Stimulated activated CD4-positive, alpha-beta T cell treated with anti-CD3 and anti-CD28 coated beads, TNF-alpha, amount 100 ng/mL, for 48 hours (primary cell): ENCODE measurements around the gene PHC2.

ENCODE experiments used
- DNase-seq, 3 donors: peaks; one replicate each; pipeline ENCODE4 v3.0.0-alpha.2; 2020; ENCODE audit warnings: low read depth in 3 of 3

The PHC2 gene

DNA sequence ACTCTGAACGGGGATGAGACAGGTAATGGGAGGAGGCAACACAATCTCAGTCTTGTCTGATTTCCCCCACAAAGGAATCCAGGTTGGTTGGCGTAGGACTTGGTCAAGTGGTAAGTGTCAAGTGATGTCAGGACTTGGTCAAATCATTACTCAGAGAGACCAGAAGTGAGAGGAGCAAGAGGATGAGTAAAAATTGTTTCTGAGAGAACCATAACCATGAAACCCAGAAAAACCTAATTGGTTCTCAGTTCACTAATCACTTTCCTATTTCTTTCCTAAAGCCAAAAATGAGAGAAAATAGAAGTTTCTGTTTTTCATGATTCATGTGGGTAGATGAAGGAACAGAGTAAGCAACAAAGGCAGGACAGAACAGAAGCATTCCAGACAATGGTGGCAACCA lies 5.0 kb downstream of the PHC2 start:
- no peak for DNase-seq

DNA sequence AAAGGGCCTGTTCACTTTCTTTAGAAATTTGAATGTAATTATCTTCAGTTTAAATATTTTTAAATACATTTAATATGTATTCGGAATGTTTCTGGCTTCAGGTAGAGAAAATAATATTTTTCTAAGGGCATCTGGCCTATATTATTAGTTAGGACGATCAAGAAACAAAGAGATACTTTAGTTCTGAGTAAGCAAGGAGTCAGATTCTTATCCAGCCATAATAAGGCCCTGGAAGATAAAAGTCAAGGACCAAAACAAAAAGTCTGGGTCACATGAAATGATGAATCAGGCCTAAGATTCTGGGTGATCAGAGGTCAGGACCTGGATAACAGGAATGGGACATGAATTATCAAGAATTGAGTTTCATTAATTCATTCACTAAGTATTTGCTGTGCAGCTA lies 6.3 kb downstream of the PHC2 start:
- no peak for DNase-seq

DNA sequence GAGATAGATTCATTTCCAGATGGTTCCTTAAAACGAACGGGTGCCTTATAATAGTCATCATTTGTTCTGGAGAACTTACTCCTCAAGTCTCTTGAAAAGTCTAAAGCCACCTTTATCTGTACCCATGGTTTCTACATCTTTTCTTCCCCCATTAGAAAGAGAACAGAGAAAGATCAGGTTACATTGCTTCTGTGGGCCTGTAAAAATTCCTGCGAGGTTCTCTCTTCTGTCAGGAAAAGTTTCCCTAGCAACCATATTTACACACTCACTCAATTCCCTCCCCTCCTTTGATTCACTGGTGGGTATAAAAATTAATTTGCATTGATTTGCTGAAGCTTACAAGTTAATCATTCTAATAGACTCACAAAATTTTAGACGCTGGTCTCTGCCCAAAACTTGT lies 6.7 kb downstream of the PHC2 start:
- DNase-seq = no peak

DNA sequence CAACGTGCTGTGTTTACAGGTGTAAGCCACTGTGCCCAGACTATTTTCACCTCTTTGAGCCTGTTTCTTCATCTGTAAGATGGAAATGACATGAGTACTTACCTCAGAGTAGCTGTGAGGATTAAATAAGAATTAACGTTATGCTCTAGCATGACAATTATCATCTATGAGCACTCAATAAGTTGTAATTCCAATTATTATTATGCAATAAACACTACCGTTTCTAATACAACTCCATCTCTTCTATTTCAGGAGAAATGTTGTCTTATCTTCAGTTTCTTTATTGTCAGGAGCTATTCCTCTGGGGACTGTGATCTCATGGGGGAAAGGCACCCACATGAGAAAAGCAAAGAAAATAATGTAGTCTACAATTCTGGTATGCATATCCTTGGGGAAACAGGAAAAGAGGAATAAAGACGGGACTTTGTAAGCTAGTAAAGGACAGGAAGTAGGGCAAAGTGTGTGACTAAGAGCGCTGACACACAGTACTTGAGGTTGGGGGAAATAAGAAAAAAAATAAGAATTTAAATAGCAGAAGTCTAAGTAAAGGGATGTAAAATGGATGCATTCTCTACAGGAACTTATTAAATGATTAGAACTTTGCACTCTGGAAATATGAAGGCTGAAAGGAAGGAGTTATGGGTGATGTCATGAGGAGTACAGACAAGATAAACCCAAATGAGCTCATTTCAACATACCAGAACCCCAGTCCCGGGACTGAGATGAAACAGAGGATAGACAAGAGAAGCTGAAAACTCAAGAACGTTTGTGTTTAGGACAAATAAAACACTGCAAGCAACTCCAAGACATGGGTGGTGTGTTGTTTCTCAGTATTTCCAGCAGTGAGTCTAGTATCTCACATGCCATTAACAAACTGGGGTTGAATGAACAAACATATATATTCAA lies 9.8 kb downstream of the PHC2 start:
- DNase-seq = no peak

DNA sequence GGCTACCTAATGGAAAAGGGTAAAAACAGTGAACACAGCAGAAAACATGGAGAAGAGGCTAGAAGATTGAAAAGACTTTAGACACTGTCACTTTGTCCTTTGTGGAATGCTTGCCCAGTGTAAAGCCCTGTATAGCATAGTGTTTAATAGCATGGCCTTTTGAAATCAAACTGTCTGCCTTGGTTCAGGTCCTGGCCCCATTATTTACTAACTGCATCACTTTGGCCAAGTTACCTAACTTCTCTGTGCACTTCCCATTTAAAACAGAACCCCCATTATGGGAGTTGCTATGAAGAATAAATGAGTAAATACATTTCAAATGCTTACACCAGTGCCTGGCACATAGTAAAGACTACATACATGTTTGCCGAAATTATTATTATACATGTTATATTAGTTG lies 12.1 kb downstream of the PHC2 start:
- DNase-seq = no peak

DNA sequence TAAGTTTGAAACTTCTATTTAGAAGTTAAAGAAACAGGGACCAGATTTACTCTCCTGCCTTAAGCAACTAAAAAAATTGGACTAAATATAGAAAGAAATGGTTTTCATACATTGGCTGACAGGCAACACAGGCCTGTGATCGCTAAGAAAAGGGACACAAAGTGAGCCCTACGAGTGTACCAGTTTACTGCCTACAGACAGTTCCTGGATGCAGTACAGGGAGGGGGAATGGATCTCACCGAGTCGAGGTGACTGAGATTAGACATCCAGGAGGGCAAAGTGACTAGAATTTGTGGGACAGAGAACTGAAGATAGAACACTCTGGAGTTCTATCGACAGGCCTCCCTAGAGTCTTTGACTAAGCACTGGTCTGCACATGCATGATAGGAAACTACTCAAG lies 16.0 kb downstream of the PHC2 start:
- no peak for DNase-seq

DNA sequence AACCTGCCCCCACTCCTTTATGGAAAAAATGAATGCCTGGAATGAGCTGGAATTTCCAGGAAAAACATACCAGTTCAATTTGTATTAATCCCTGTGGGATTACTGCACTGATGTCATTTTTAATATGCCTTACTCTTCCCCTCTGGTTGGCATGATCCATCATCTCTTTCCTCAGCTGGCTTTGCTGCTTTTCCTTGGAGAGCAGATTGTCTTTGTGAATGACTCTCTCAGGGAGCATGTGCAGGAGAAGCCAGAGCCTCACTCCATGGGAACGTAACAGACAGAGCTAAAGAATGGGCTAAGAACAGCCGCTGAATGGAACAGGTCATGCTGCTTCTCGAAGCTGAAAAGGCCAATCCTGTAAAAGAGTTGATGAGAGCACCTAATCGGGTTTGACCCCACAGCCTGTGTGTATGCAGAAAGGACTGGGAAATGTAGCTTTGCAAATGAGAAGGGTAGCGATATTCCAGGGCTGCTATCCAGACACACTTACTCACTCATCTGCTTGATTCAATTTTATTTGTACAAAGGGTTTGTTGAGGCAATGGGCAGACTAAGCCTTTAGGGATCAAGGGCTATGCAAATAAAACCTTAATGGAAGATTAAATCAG lies 20.7 kb downstream of the PHC2 start:
- no peak for DNase-seq

DNA sequence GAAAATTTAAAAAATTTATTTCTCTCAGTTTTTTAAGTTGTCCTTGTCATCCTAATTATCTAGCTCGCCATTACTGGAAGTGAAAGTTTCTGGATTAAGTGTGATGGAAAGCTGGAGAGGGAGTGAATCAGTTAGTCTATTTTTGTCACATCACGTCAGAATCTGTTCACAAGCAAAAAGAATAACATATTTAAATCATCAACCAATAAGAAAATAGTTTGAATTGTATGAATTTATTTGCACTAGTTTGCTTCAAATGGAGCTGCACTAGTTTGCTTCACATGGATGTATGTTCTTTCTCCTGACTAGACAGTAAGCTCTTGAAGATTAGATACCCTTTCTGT lies 22.8 kb downstream of the PHC2 start:
- DNase-seq = no peak

DNA sequence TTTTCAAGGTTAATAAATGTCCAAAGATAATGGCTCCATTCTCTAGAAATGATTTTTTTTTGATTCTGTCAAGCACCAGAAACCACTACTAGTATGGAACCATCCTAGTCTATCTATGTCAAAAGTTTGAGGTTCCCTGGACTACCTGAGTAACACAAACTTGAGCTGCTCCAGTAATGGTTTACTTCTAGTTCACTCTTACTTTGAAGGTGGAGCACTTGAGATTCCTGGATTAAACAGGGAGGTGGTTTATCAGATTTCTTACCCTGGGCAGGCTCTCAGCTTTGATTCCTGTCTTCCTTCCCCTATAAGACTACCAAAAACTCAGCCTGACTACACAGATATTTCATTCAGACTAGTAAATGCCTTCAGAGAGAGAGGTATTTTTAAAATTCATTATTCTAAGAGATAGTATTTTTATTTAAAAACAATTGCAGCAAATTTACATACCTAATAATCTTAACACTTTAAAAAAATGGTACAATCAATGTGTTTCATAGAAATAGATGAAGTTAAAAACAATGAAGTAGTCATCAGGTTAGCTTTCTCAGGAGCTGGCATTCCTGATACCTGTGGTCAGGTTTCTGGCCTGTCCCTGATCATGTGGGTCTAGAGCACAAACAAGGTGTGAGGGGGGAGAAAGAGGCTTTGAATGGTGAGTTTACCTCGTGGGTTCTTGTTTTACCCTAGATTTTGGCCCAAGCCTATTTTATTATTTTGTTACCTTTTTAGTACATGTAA lies 23.4 kb downstream of the PHC2 start:
- DNase-seq = no peak

DNA sequence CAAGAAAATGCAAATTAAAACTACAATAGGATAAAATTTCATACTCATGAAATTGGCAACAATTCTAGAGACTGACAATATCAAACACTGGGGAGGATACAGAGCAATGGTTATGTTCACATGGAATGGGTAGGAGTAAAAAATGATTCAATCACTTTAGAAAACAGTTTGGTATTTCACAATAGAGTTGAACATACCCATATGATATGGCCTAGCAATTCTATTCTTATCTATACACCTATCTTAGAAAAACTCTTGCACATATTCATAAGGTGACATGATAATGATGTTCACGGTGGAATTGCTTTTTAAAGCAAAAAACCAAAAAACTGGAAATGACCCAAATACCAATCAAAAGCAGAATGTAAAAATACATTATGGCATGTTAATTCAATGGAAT lies 28.7 kb downstream of the PHC2 start:
- DNase-seq = no peak

DNA sequence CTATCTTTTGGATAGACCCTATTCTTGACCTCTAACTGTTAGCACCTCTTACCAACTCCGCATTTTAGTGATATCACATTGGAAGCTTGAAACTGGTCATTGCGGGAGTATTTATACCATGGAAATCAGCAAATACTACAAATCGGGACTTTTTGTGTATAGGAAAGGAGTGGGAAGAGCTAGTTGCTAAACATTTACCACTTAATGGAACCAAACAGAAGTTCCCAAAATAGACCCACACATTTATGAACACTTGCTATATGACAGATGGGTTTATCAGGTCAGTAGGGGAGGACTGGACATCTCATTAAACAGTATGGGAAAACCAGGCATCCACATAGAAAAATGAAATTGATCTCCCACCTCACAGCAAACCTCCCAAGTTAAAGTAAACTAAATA lies 29.4 kb downstream of the PHC2 start:
- DNase-seq = no peak

DNA sequence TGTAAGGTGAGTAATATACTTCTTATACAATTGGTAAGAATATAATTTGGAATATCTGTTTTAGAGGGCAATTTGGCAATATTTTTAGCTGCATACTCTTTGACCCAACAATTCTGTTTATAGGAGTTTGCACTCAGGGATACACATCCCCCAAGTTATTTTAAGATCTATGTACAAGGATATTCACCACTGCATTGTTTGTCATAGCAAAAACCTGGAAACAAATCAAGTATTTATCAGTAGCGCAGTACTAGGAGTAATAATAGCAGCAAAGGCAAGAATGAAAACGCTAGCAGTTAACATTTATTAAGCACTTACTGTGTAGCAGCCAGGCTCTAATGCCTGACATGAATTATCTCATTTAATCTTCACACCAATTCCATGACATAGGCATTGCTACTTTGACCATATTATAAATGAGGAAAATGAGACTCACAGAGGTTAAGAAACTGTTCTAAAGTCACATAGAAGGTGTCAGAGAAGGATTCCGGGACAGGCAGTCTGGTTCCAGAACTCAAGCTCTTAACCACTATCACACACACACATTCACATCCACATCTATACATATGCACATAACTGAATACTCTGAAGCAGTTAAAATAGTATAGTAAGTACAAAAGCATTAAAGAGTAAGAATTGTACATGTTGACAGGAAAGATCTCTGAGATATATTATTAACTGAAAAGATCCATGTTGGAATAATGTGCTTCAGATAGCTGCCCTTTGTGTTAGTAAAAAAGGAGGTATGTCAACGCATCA lies 30.6 kb downstream of the PHC2 start:
- DNase-seq = no peak

DNA sequence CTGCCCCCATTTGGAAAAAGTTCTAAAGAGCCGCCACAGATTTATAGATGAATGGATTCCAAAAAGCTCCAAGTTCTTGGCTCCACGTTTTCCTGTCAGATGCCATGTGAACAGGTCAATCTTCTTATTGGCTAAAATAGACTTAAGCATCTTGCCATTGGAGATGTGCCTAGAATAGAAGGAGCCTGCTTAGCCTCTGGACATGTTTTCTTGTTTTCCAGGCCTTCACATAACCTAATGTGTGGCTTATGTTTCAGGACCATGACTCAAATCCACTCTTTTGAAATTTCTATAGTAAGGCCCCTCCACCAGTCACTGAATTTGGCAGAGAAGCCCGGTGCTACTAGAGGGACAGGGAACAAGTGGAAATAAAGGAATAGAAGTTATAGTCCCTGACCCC lies 31.5 kb downstream of the PHC2 start:
- no peak for DNase-seq

DNA sequence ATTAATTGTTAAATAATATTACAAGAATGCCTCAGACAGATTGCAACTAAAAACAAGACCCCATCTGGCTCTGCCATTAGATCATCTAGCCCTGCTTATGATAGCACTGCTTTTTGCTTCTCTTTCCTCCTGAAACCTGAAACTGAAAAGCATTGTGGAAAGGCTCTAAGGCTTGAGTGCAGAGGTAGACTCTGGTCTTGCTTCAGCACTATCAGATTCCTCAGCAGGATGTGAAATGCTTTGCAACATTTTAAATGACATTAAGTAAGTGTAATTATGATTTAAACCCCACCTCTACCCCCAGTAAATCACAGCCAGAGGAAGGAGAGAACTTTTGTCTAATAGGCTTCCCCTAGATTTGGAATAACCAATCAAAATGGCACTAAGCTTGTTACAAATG lies 32.9 kb downstream of the PHC2 start:
- DNase-seq = no peak

DNA sequence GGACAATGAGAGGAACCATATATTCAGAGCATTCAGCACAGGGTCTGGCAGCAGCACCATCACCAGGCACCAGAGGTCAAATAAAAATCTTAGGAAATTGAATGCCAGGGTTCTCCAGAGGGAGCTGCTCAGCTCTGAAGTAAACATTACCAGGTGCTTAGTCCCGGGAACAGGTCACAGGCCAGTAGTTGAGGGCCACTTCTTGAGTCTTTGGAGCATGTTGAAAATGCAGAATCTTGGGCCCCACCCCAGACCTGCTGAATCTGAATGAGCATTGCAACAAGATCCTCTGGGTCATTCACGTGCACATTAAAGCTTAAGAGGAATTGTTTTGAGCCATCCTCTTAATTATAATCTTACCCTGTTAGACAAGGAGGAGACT lies 33.8 kb downstream of the PHC2 start:
- DNase-seq = no peak

DNA sequence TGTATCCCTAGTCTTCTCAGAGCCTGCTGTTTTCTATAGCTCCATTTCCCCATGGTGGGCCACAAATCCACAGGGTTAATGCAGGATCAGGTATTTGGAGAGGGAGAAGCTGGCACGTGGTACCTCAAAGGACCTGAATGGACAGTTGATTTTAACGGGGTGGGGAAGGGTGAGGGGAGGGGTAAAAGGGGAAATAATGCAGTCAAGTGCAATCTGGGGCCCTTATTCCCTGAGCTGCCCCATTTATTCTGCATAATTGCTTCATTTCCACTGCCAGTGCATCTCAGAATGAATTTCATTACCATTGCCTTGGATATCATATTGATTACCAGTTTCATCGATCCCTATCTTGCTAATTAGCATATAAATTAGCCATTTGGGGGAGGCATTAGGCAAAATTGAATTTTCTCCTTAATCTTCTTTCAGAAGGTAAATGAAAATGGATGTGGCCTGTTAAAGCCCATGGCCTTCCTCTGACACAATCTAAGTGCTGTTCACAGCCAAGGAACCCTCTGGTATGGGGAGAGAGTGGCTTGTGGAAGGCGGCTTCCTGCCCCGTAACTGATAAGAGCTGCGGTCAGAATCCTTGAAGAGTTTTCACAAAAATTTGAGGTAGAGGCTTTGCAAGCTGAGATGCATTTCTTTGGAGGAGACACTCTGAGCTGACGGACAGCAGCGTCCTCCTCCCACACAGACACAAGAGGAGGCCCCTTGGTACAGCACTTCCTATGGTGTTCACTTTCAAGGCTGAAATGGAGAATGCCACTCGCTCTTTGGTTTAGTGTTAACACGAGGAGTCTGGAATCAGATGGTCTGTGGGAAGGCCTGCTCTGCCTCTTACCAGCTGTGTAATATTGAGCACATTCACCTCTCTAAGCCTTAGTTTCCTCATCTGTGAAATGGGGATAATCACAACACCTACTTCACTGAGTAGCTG lies 34.4 kb downstream of the PHC2 start:
- no peak for DNase-seq

DNA sequence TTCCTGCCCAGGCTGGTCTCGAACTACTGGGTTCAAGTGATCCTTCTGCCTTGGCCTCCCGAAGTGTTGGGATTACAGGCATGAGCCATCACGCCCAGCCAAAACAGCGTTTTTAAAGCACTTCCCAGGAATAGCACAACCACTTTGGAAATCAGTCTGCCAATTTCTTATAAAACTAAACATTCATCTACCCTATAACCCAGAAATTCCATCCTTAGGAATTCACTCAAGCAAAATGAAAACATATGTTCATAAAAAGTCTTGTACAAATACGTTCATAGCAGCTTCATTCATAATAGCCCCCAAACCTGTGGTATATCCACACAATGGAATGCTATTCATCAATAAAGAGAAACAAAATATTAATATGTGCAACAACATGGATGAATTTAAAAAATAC lies 36.1 kb downstream of the PHC2 start:
- no peak for DNase-seq

DNA sequence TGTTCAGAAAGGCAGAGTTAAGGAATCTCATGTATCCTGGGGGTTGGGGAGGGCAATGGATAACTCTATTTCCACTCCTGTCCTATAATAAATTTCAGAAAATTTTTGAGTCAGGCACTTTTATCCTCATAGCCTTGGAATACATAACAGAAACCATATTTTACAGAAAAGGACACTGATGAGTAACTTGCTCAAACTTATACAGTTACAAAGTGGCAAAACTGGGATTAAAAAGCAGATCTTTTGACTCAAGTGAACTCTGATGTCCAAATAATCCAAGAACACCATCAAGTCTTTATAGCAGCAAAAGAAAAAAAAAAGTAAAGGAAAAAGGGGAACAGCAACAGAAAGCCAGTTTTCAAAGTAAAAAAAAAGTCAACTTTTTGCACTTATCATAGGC lies 36.9 kb downstream of the PHC2 start:
- DNase-seq = no peak

DNA sequence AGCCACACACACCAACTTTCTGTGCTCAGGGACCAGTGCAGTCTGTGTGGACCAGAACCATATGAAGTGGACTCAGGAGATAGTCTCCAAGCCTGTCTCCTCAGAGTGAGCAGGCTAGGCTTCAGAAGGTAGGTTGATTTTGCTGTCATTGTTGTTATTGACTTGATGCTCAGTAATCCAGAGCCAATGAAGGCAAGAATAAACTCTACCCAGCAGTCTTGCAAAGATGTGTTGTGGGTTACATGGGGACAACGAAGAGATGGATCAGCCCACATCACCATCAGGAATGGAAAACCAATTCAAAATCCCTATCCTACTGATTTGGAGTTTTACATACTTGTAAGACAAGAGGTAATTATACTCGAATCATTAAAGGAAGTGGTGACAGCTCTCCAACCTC lies 37.4 kb downstream of the PHC2 start:
- DNase-seq = no peak

DNA sequence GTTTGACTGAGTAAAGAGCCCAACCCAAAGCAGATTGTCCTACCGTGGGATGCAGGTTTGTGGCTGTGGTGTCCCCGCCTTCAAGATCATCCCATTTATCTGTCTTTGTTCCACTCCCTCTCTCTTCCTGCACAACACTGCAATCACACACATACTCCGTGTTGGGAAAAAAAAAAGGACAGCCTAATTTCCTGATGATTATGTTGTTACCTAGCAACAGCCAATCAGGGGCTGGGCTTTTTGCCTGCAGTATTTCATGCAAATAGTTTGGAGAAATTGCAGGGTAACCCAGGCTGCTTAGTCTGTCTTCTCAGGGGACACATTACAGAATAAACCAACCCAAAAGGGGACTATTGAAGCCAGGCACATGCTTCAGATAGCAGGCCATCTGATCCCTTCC lies 38.3 kb downstream of the PHC2 start:
- no peak for DNase-seq

DNA sequence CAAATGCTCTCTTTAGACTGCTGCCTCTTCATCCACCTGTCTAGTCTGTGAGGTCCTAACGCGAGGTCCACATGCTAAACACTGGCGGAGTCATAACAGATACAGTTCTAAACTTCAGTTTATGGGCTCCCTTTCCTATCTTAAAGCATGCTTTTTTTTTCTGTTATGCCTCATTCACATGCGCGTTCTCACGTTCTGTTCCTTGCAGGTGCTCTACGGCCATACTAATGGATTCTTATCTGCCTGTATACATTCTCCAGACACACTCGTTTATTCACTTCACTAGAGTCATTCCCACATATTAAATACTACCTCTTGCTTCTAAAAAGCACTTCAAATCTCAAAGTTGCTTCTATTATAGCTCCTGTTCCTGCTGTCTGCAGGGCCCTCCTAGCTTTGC lies 38.7 kb downstream of the PHC2 start:
- DNase-seq = no peak
